HEK293 (cell line): Measurements from ENCODE around the gene EGR2.

Experiments used
- FEZF1 ChIP-seq: fragments of 450-650 bp; formaldehyde crosslinking; IDR thresholded peaks from 2 replicates; pipeline ENCODE4 v1.5.1; 2016; ENCODE audit warnings: missing biosample characterization, missing genetic modification characterization
- KLF10 ChIP-seq: fragments of 450-650 bp; IDR thresholded peaks from 2 replicates; pipeline ENCODE4 v1.5.1; 2018; ENCODE audit warnings: missing biosample characterization, mild to moderate bottlenecking, missing genetic modification characterization
- KLF9 ChIP-seq: fragments of 450-650 bp; formaldehyde crosslinking; IDR thresholded peaks from 2 replicates; pipeline ENCODE4 v1.5.1; 2016; ENCODE audit warnings: missing biosample characterization, missing genetic modification characterization, low read depth
- RBAK ChIP-seq: fragments of 450-650 bp; formaldehyde crosslinking; IDR thresholded peaks from 2 replicates; pipeline ENCODE4 v1.5.1; 2016; ENCODE audit warnings: missing biosample characterization, missing genetic modification characterization
- SALL2 ChIP-seq: fragments of 450-650 bp; formaldehyde crosslinking; IDR thresholded peaks from 2 replicates; pipeline ENCODE4 v1.5.0; 2017; ENCODE audit warnings: missing biosample characterization, mild to moderate bottlenecking, missing genetic modification characterization, borderline replicate concordance
- SCRT1 ChIP-seq: fragments of 450-650 bp; formaldehyde crosslinking; IDR thresholded peaks from 2 replicates; pipeline ENCODE4 v1.5.1; 2016; ENCODE audit warnings: missing biosample characterization, missing genetic modification characterization, borderline replicate concordance
- YY2 ChIP-seq: fragments of 450-650 bp; formaldehyde crosslinking; IDR thresholded peaks from 2 replicates; pipeline ENCODE4 v1.5.1; 2016; ENCODE audit warnings: missing biosample characterization, missing genetic modification characterization
- ZBTB1 ChIP-seq: fragments of 450-650 bp; formaldehyde crosslinking; IDR thresholded peaks from 2 replicates; pipeline ENCODE4 v1.5.1; 2016; ENCODE audit warnings: missing biosample characterization, missing genetic modification characterization
- ZBTB21 ChIP-seq: fragments of 450-650 bp; formaldehyde crosslinking; IDR thresholded peaks from 2 replicates; pipeline ENCODE4 v1.5.1; 2017; ENCODE audit warnings: missing biosample characterization, missing genetic modification characterization
- ZNF138 ChIP-seq: fragments of 450-650 bp; formaldehyde crosslinking; IDR thresholded peaks from 2 replicates; pipeline ENCODE4 v1.5.1; 2016; ENCODE audit warnings: missing biosample characterization, missing genetic modification characterization, borderline replicate concordance
- ZNF140 ChIP-seq: fragments of 450-650 bp; formaldehyde crosslinking; IDR thresholded peaks from 2 replicates; pipeline ENCODE4 v1.5.1; 2016; ENCODE audit warnings: missing biosample characterization, missing genetic modification characterization
- ZNF16 ChIP-seq: fragments of 450-650 bp; formaldehyde crosslinking; IDR thresholded peaks from 2 replicates; pipeline ENCODE4 v1.5.1; 2016; ENCODE audit warnings: low read depth, missing biosample characterization, missing genetic modification characterization
- ZNF174 ChIP-seq: fragments of 450-650 bp; formaldehyde crosslinking; IDR thresholded peaks from 2 replicates; pipeline ENCODE4 v1.5.0; 2017; ENCODE audit warnings: missing biosample characterization, mild to moderate bottlenecking, missing genetic modification characterization
- ZNF302 ChIP-seq: fragments of 450-650 bp; formaldehyde crosslinking; IDR thresholded peaks from 2 replicates; pipeline ENCODE4 v1.5.1; 2016; ENCODE audit warnings: missing biosample characterization, missing genetic modification characterization, low read depth
- ZNF354C ChIP-seq: fragments of 450-650 bp; formaldehyde crosslinking; IDR thresholded peaks from 2 replicates; pipeline ENCODE4 v1.5.1; 2016; ENCODE audit warnings: missing biosample characterization, missing genetic modification characterization, low read depth, borderline replicate concordance
- ZNF366 ChIP-seq: fragments of 450-650 bp; formaldehyde crosslinking; conservative IDR thresholded peaks from 2 replicates; pipeline ENCODE4 v1.5.1; 2016; ENCODE audit warnings: missing biosample characterization, missing genetic modification characterization
- ZNF394 ChIP-seq: fragments of 450-650 bp; formaldehyde crosslinking; IDR thresholded peaks from 2 replicates; pipeline ENCODE4 v1.5.1; 2016; ENCODE audit warnings: missing biosample characterization, missing genetic modification characterization, mild to moderate bottlenecking, moderate library complexity, borderline replicate concordance
- ZNF48 ChIP-seq: fragments of 450-650 bp; formaldehyde crosslinking; IDR thresholded peaks from 2 replicates; pipeline ENCODE4 v1.5.1; 2016; ENCODE audit warnings: missing biosample characterization, missing genetic modification characterization
- ZNF510 ChIP-seq: fragments of 450-650 bp; formaldehyde crosslinking; IDR thresholded peaks from 2 replicates; pipeline ENCODE4 v1.5.1; 2018; ENCODE audit warnings: mild to moderate bottlenecking, missing genetic modification characterization, missing biosample characterization; ENCODE audit not compliant: insufficient replicate concordance
- ZNF544 ChIP-seq: fragments of 450-650 bp; formaldehyde crosslinking; IDR thresholded peaks from 2 replicates; pipeline ENCODE4 v1.5.0; 2017; ENCODE audit warnings: missing biosample characterization, missing genetic modification characterization
- ZNF560 ChIP-seq: fragments of 450-650 bp; formaldehyde crosslinking; IDR thresholded peaks from 2 replicates; pipeline ENCODE4 v1.5.1; 2017; ENCODE audit warnings: missing biosample characterization, missing genetic modification characterization, borderline replicate concordance
- ZNF768 ChIP-seq: fragments of 450-650 bp; formaldehyde crosslinking; IDR thresholded peaks from 2 replicates; pipeline ENCODE4 v1.5.1; 2018; ENCODE audit warnings: missing biosample characterization, mild to moderate bottlenecking, missing genetic modification characterization
- ZNF837 ChIP-seq: fragments of 450-650 bp; formaldehyde crosslinking; IDR thresholded peaks from 2 replicates; pipeline ENCODE4 v1.5.1; 2016; ENCODE audit warnings: missing biosample characterization, missing genetic modification characterization
- TF ChIP-seq, protein P1 (sequence below): fragments of 450-650 bp; formaldehyde crosslinking; IDR thresholded peaks from 2 replicates; pipeline ENCODE4 v1.5.1; 2016; ENCODE audit warnings: missing biosample characterization, missing genetic modification characterization
- TF ChIP-seq, protein P2 (sequence below): fragments of 450-650 bp; formaldehyde crosslinking; conservative IDR thresholded peaks from 2 replicates; pipeline ENCODE4 v1.5.1; 2016; ENCODE audit warnings: low read depth, missing biosample characterization, missing genetic modification characterization
- TF ChIP-seq, protein P3 (sequence below): fragments of 450-650 bp; formaldehyde crosslinking; IDR thresholded peaks from 2 replicates; pipeline ENCODE4 v1.5.1; 2016; ENCODE audit warnings: missing biosample characterization, missing genetic modification characterization, borderline replicate concordance
- TF ChIP-seq, protein P4 (sequence below): fragments of 450-650 bp; formaldehyde crosslinking; IDR thresholded peaks from 2 replicates; pipeline ENCODE4 v1.5.1; 2016; ENCODE audit warnings: missing biosample characterization, missing genetic modification characterization, low read depth

Gene EGR2

DNA sequence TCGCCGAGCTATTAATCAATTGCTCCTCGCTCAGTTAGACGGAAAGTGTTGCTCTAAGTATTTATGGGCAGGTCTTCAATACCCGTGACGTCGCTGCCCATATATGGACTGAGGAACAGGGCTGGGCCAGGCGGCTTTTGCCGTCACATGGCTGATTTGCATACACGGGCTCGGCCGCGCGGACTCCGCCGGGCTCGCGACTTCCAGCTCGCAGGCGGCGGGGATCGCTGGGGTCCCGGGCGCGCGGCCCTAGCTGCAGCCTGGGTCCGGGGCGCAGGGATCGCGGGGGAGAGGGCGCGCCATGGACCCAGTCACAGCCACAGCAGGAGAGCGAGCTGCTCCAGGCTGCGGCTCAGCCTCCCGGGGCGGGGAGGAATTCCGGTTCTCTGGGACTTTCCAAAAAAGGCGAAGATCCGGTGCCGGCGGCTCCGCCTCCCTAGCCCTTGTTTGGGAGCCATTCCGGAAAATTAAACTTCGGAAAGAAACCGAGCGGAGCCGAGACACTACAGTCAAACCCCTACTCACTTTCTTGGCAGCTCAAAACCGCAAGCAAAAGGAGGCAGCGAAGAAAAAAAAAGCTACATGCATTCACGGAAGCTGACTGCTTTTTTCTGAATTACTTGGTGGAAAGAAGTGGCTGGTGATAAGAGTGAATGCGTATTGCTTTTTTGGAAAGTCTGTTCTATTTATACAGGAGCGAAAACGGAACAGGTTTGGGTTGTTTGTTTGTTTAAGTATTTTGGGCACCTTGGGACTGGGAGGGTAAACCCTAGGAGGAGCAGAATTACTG lies at the start of gene EGR2 (continued):
- TF ChIP-seq, protein P1, sequence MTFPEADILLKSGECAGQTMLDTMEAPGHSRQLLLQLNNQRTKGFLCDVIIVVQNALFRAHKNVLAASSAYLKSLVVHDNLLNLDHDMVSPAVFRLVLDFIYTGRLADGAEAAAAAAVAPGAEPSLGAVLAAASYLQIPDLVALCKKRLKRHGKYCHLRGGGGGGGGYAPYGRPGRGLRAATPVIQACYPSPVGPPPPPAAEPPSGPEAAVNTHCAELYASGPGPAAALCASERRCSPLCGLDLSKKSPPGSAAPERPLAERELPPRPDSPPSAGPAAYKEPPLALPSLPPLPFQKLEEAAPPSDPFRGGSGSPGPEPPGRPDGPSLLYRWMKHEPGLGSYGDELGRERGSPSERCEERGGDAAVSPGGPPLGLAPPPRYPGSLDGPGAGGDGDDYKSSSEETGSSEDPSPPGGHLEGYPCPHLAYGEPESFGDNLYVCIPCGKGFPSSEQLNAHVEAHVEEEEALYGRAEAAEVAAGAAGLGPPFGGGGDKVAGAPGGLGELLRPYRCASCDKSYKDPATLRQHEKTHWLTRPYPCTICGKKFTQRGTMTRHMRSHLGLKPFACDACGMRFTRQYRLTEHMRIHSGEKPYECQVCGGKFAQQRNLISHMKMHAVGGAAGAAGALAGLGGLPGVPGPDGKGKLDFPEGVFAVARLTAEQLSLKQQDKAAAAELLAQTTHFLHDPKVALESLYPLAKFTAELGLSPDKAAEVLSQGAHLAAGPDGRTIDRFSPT (tag by site-specific recombination): no peak
- TF ChIP-seq FEZF1 (tag by site-specific recombination) (peak; percentile 52; the same call in 1 of the 2 replicates), ZNF354C (tag by site-specific recombination) (no peak), ZNF768 (tag by site-specific recombination) (no peak), ZNF394 (tag by site-specific recombination) (no peak), KLF10 (peak; percentile 54; the same call in 1 of the 2 replicates), ZNF366 (peak; percentile 65; the same call in 1 of the 2 replicates), ZNF138 (no peak), KLF9 (no peak), ZNF302 (tag by site-specific recombination) (no peak), ZNF510 (tag by site-specific recombination) (no peak), YY2 (tag by site-specific recombination) (no peak), ZBTB21 (peak; percentile 74), ZNF140 (tag by site-specific recombination) (no peak), ZNF174 (no peak), ZBTB1 (tag by site-specific recombination) (no peak), SALL2 (no peak), ZNF837 (tag by site-specific recombination) (no peak), ZNF16 (no peak), ZNF48 (tag by site-specific recombination) (no peak), RBAK (no peak), ZNF560 (tag by site-specific recombination) (no peak), SCRT1 (no peak), ZNF544 (tag by site-specific recombination) (no peak)
- TF ChIP-seq, protein P2, sequence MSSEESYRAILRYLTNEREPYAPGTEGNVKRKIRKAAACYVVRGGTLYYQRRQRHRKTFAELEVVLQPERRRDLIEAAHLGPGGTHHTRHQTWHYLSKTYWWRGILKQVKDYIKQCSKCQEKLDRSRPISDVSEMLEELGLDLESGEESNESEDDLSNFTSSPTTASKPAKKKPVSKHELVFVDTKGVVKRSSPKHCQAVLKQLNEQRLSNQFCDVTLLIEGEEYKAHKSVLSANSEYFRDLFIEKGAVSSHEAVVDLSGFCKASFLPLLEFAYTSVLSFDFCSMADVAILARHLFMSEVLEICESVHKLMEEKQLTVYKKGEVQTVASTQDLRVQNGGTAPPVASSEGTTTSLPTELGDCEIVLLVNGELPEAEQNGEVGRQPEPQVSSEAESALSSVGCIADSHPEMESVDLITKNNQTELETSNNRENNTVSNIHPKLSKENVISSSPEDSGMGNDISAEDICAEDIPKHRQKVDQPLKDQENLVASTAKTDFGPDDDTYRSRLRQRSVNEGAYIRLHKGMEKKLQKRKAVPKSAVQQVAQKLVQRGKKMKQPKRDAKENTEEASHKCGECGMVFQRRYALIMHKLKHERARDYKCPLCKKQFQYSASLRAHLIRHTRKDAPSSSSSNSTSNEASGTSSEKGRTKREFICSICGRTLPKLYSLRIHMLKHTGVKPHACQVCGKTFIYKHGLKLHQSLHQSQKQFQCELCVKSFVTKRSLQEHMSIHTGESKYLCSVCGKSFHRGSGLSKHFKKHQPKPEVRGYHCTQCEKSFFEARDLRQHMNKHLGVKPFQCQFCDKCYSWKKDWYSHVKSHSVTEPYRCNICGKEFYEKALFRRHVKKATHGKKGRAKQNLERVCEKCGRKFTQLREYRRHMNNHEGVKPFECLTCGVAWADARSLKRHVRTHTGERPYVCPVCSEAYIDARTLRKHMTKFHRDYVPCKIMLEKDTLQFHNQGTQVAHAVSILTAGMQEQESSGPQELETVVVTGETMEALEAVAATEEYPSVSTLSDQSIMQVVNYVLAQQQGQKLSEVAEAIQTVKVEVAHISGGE (tag by site-specific recombination): 0 out of 2 replicates have a peak, but pooled peaks have one; percentile 12
- TF ChIP-seq, protein P3, sequence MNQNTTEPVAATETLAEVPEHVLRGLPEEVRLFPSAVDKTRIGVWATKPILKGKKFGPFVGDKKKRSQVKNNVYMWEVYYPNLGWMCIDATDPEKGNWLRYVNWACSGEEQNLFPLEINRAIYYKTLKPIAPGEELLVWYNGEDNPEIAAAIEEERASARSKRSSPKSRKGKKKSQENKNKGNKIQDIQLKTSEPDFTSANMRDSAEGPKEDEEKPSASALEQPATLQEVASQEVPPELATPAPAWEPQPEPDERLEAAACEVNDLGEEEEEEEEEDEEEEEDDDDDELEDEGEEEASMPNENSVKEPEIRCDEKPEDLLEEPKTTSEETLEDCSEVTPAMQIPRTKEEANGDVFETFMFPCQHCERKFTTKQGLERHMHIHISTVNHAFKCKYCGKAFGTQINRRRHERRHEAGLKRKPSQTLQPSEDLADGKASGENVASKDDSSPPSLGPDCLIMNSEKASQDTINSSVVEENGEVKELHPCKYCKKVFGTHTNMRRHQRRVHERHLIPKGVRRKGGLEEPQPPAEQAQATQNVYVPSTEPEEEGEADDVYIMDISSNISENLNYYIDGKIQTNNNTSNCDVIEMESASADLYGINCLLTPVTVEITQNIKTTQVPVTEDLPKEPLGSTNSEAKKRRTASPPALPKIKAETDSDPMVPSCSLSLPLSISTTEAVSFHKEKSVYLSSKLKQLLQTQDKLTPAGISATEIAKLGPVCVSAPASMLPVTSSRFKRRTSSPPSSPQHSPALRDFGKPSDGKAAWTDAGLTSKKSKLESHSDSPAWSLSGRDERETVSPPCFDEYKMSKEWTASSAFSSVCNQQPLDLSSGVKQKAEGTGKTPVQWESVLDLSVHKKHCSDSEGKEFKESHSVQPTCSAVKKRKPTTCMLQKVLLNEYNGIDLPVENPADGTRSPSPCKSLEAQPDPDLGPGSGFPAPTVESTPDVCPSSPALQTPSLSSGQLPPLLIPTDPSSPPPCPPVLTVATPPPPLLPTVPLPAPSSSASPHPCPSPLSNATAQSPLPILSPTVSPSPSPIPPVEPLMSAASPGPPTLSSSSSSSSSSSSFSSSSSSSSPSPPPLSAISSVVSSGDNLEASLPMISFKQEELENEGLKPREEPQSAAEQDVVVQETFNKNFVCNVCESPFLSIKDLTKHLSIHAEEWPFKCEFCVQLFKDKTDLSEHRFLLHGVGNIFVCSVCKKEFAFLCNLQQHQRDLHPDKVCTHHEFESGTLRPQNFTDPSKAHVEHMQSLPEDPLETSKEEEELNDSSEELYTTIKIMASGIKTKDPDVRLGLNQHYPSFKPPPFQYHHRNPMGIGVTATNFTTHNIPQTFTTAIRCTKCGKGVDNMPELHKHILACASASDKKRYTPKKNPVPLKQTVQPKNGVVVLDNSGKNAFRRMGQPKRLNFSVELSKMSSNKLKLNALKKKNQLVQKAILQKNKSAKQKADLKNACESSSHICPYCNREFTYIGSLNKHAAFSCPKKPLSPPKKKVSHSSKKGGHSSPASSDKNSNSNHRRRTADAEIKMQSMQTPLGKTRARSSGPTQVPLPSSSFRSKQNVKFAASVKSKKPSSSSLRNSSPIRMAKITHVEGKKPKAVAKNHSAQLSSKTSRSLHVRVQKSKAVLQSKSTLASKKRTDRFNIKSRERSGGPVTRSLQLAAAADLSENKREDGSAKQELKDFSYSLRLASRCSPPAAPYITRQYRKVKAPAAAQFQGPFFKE (tag by site-specific recombination): no peak
- TF ChIP-seq, protein P4, sequence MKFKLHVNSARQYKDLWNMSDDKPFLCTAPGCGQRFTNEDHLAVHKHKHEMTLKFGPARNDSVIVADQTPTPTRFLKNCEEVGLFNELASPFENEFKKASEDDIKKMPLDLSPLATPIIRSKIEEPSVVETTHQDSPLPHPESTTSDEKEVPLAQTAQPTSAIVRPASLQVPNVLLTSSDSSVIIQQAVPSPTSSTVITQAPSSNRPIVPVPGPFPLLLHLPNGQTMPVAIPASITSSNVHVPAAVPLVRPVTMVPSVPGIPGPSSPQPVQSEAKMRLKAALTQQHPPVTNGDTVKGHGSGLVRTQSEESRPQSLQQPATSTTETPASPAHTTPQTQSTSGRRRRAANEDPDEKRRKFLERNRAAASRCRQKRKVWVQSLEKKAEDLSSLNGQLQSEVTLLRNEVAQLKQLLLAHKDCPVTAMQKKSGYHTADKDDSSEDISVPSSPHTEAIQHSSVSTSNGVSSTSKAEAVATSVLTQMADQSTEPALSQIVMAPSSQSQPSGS (tag by site-specific recombination): no peak
